ENCODE results near the gene ZNF787. TPM values are rescaled to one million over a fixed set of nuclear protein-coding genes. Genes with fewer than 3 reads are reported as not detected.

Gene ZNF787
- total RNA-seq, 2 experiments from 2014 or later: 30.6 to 31.7 TPM

DNA sequence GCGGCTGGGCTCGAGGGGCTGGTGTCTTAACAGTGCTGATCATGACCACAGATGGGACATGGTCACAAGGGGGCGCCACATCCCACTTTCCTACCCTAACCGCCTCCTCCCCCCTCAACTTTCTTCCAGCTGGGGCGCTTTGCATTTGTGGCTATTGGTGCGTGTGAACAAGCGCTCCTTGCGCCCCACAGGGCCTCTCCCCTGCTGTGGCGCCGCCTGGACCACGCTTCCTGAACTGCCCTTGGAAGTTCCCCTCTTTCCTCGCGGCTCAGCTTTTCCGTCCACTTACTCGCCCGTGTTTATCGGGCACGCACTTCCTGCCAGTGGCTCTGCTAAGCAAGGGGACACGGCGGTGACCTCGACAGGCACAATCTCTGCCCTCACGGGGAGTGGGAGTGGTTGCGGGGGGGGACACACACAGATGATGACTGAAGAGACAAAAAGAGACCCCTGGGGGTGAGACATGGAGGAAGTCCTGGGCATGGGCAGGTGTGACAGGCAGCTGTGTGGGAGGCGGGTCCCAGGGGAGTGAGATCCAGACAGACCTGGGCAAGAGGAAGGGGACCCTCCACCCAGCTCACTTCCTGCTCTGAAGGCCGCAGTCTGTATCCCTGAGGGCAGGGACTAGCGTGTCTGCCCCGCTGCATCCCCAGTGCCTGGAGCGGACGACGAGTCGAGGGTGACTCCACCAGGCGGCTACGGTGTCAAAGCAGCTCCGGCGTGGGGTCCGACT lies 40.3 kb downstream of the ZNF787 start:
- TF ChIP-seq, protein P1, sequence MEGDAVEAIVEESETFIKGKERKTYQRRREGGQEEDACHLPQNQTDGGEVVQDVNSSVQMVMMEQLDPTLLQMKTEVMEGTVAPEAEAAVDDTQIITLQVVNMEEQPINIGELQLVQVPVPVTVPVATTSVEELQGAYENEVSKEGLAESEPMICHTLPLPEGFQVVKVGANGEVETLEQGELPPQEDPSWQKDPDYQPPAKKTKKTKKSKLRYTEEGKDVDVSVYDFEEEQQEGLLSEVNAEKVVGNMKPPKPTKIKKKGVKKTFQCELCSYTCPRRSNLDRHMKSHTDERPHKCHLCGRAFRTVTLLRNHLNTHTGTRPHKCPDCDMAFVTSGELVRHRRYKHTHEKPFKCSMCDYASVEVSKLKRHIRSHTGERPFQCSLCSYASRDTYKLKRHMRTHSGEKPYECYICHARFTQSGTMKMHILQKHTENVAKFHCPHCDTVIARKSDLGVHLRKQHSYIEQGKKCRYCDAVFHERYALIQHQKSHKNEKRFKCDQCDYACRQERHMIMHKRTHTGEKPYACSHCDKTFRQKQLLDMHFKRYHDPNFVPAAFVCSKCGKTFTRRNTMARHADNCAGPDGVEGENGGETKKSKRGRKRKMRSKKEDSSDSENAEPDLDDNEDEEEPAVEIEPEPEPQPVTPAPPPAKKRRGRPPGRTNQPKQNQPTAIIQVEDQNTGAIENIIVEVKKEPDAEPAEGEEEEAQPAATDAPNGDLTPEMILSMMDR (conservative IDR thresholded peaks at IDR 0.05; ENCODE audit: low read length): peak; percentile 72
- TF ChIP-seq EZH2phosphoT487 (IDR thresholded peaks at IDR 0.05; ENCODE audit: borderline replicate concordance, low read depth, low read length): no peak
- Histone ChIP-seq H3K4me3 (ENCODE audit: low read depth, low read length, poor library complexity, severe bottlenecking) (peak overlapping the region; percentile 63), H3K9me3 (ENCODE audit: low read length) (no peaks in the 10 kb centered on the region), H2AFZ (ENCODE audit: low read length) (peak overlapping the region; percentile 94), H3K79me2 (ENCODE audit: insufficient read depth, low read depth, low read length) (no peaks in the 10 kb centered on the region), H4K20me1 (ENCODE audit: insufficient read depth, low read length) (no peaks in the 10 kb centered on the region), H3K27ac (ENCODE audit: low read depth, low read length, poor library complexity, severe bottlenecking) (peak overlapping the region; percentile 24), H3K36me3 (ENCODE audit: insufficient read depth, low read length) (no peaks in the 10 kb centered on the region), H3K9me2 (ENCODE audit: insufficient read depth, low read length) (no peaks in the 10 kb centered on the region), H3K4me1 (ENCODE audit: insufficient read depth, low read length, poor library complexity, severe bottlenecking) (peaks cover 10% of the 10 kb centered on the region), H3K4me2 (ENCODE audit: low read length) (peak overlapping the region; percentile 99)
- POLR2A ChIA-PET: no interaction called here
- CTCF ChIA-PET (ENCODE audit: unreplicated experiment): interaction anchor here (0.6 kb wide), 1 partner anchor 252 kb away, joined by 3 read pairs; no protein-coding TSS in a partner anchor
- BruUV-seq (replicated peaks): no TSS peak
- DNase-seq (ENCODE audit: low spot score): peak; percentile 87
- intact Hi-C loops (cut with micrococcal nuclease; ENCODE audit: unreplicated experiment): loop anchor here (2.0 kb wide), 1 partner anchor 92 kb away; no protein-coding TSS in a partner anchor

DNA sequence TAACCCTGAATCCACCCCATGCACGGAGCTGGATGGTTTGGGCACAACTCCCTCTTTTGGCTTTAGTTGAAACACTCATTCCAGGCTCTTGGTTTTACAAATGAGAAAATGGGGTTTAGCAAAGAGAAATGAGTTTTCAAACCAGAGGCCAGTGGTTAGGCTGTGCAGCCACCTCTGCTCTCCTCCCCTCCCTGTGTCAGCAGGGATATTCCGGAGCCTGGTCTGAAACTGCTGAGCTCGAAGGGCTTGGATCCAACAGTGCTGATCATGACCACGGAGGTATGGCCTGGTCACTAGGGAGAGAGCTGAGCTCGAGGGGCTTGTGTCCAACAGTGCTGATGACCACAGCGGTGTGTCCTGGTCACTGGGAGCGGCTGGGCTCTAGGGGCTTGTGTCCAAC lies 41.5 kb downstream of the ZNF787 start:
- H3K36me3 ChIP-seq (ENCODE audit: insufficient read depth, low read length): no peaks in the 10 kb centered on the region
- no peak overlapping the region for H3K4me2 ChIP-seq (ENCODE audit: low read length)
- H4K20me1 ChIP-seq (ENCODE audit: insufficient read depth, low read length): no peaks in the 10 kb centered on the region
- no peak overlapping the region for H3K4me3 ChIP-seq (ENCODE audit: low read depth, low read length, poor library complexity, severe bottlenecking)
- no peaks in the 10 kb centered on the region for H3K9me3 ChIP-seq (ENCODE audit: low read length)
- intact Hi-C loops (cut with micrococcal nuclease; ENCODE audit: unreplicated experiment): loop anchor here (2.0 kb wide), 1 partner anchor 93 kb away; no protein-coding TSS in a partner anchor
- DNase-seq (ENCODE audit: low spot score): no peak
- no TSS peak for BruUV-seq (replicated peaks)
- POLR2A ChIA-PET: no interaction called here
- CTCF ChIA-PET (ENCODE audit: unreplicated experiment): interaction anchor here (0.6 kb wide), 1 partner anchor 13 kb away, joined by 3 read pairs; no protein-coding TSS in a partner anchor
- H3K9me2 ChIP-seq (ENCODE audit: insufficient read depth, low read length): no peaks in the 10 kb centered on the region
- H3K27ac ChIP-seq (ENCODE audit: low read depth, low read length, poor library complexity, severe bottlenecking): no peak overlapping the region
- no peak overlapping the region for H2AFZ ChIP-seq (ENCODE audit: low read length)
- peaks cover 10% of the 10 kb centered on the region for H3K4me1 ChIP-seq (ENCODE audit: insufficient read depth, low read length, poor library complexity, severe bottlenecking)
- H3K79me2 ChIP-seq (ENCODE audit: insufficient read depth, low read depth, low read length): no peaks in the 10 kb centered on the region
- no peak for TF ChIP-seq EZH2phosphoT487 (IDR thresholded peaks at IDR 0.05; ENCODE audit: borderline replicate concordance, low read depth, low read length)
- TF ChIP-seq, protein P1 (conservative IDR thresholded peaks at IDR 0.05; ENCODE audit: low read length): no peak

DNA sequence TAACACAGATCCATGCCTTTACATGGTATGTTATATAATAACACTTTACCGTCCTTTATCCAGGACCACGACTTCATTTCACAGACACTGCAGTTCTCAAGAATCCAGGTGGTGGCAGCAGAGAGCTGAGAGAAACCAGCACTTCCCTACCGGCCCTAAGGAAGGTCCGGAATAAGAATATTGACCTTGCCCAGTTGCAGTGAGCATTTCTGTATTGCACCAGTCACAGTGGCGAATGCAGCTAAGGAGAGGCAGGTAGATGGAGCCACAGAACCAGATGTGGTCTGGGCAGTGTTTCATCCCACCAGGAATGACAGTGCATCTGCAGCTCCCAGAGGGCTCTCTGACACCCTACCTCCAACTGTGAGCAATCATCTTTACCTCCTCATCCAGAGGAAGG lies 44.6 kb downstream of the ZNF787 start:
- DNase-seq (ENCODE audit: low spot score): peak; percentile 61
- H3K27ac ChIP-seq (ENCODE audit: low read depth, low read length, poor library complexity, severe bottlenecking): no peak overlapping the region
- ChIA-PET POLR2A (no interaction called here), CTCF (ENCODE audit: unreplicated experiment) (no interaction called here)
- TF ChIP-seq, protein P1 (conservative IDR thresholded peaks at IDR 0.05; ENCODE audit: low read length): peak; percentile 94
- TF ChIP-seq EZH2phosphoT487 (IDR thresholded peaks at IDR 0.05; ENCODE audit: borderline replicate concordance, low read depth, low read length): no peak
- no peaks in the 10 kb centered on the region for H4K20me1 ChIP-seq (ENCODE audit: insufficient read depth, low read length)
- H2AFZ ChIP-seq (ENCODE audit: low read length): no peak overlapping the region
- peaks cover 9% of the 10 kb centered on the region for H3K4me1 ChIP-seq (ENCODE audit: insufficient read depth, low read length, poor library complexity, severe bottlenecking)
- no peaks in the 10 kb centered on the region for H3K9me3 ChIP-seq (ENCODE audit: low read length)
- no TSS peak for BruUV-seq (replicated peaks)
- intact Hi-C loops (cut with micrococcal nuclease; ENCODE audit: unreplicated experiment): loop anchor here (2.0 kb wide), 1 partner anchor 256 kb away; no protein-coding TSS in a partner anchor
- no peak overlapping the region for H3K4me2 ChIP-seq (ENCODE audit: low read length)
- no peaks in the 10 kb centered on the region for H3K36me3 ChIP-seq (ENCODE audit: insufficient read depth, low read length)
- no peak overlapping the region for H3K4me3 ChIP-seq (ENCODE audit: low read depth, low read length, poor library complexity, severe bottlenecking)
- H3K9me2 ChIP-seq (ENCODE audit: insufficient read depth, low read length): no peaks in the 10 kb centered on the region
- no peaks in the 10 kb centered on the region for H3K79me2 ChIP-seq (ENCODE audit: insufficient read depth, low read depth, low read length)
